Measurements from ENCODE around the gene FLRT3. TPM values are rescaled to one million over a fixed set of nuclear protein-coding genes. Genes with fewer than 3 reads are reported as not detected.

Gene FLRT3
- total and polyA plus RNA-seq, 9 of the 15 experiments (the other 6 are each of a cell fraction or from before 2014, with no cell fraction given): 0.04 TPM; not detected in 8

DNA sequence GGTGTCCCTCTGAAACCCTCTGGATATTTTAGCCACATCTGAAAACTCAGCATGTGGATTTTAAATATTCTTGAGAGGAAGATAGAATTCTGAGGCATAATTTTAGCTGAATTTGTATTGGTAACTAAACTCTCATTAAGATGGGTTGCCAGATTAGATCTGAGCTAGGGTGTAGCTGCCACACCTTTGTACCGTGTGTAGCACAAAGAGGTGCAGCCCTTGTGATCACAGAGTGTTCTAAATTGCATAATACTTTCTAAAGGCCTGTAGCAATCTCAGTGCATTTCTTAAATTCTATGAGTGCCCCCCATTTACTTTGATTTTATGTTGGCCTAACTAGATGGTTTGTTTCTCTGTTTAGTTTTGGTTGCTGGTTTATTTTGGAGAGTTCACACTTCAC is 53.0 kb downstream of the FLRT3 start:
- Histone ChIP-seq H3K79me2 (ENCODE audit: control insufficient read depth, insufficient read depth, low read length) (no peaks in the 10 kb centered on the region), H4K20me1 (replicated peaks; ENCODE audit: control insufficient read depth, insufficient read depth, low read length) (no peaks in the 10 kb centered on the region), H3K4me1 (replicated peaks in 1 of 2; ENCODE audit: control insufficient read depth in 2 of 2, insufficient read depth in 2 of 2, low read length in 2 of 2) (no peaks in the 10 kb centered on the region), H3K4me2 (ENCODE audit: insufficient read depth, low read length) (no peak overlapping the region), H3K27ac (ENCODE audit: extremely low read depth, low read depth, low read length) (no peak overlapping the region), H3K4me3 (no peak overlapping the region), H3K27me3 (ENCODE audit: control insufficient read depth in 2 of 2, insufficient read depth in 2 of 2, low read length in 2 of 2) (no peaks in the 10 kb centered on the region), H2AFZ (ENCODE audit: low read depth, low read length) (no peak overlapping the region), H3K9me3 (replicated peaks; ENCODE audit: control insufficient read depth, insufficient read depth, low read depth, low read length) (no peaks in the 10 kb centered on the region), H3K9me1 (ENCODE audit: control insufficient read depth, insufficient read depth, low read length) (no peaks in the 10 kb centered on the region), H3K9ac (ENCODE audit: insufficient read depth in 1 of 2, low read depth in 2 of 2, low read length in 2 of 2) (no peak overlapping the region), H3K36me3 (ENCODE audit: control insufficient read depth, insufficient read depth, low read length) (no peaks in the 10 kb centered on the region)
- ChIA-PET POLR2A (no interaction called here), CTCF (ENCODE audit: low intra/inter-chr PET ratio) (no interaction called here)
- no peak for TF ChIP-seq KLF1 (tag; IDR thresholded peaks at IDR 0.05)
- TF ChIP-seq SIN3A (IDR thresholded peaks at IDR 0.05; ENCODE audit: borderline replicate concordance in 2 of 2, control insufficient read depth in 1 of 2, low read depth in 2 of 2, low read length in 2 of 2): no peak
- no peak for TF ChIP-seq ZC3H4 (CRISPR knock-in tag; IDR thresholded peaks at IDR 0.05; ENCODE audit: borderline replicate concordance)
- no peak for TF ChIP-seq RUNX1 (IDR thresholded peaks at IDR 0.05; ENCODE audit: low read depth)
- TF ChIP-seq ZNF766 (CRISPR knock-in tag; conservative IDR thresholded peaks at IDR 0.05): no peak
- TF ChIP-seq, protein P1, sequence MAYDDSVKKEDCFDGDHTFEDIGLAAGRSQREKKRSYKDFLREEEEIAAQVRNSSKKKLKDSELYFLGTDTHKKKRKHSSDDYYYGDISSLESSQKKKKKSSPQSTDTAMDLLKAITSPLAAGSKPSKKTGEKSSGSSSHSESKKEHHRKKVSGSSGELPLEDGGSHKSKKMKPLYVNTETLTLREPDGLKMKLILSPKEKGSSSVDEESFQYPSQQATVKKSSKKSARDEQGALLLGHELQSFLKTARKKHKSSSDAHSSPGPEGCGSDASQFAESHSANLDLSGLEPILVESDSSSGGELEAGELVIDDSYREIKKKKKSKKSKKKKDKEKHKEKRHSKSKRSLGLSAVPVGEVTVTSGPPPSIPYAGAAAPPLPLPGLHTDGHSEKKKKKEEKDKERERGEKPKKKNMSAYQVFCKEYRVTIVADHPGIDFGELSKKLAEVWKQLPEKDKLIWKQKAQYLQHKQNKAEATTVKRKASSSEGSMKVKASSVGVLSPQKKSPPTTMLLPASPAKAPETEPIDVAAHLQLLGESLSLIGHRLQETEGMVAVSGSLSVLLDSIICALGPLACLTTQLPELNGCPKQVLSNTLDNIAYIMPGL (CRISPR knock-in tag; IDR thresholded peaks at IDR 0.05): no peak
- no peak for TF ChIP-seq ZNF165 (CRISPR knock-in tag; IDR thresholded peaks at IDR 0.05; ENCODE audit: borderline replicate concordance)
- TF ChIP-seq ZFP30 (CRISPR knock-in tag; IDR thresholded peaks at IDR 0.05; ENCODE audit: borderline replicate concordance): no peak
- TF ChIP-seq SIX5 (IDR thresholded peaks at IDR 0.05; ENCODE audit: borderline replicate concordance in 1 of 2, insufficient read depth in 1 of 2, low read depth in 1 of 2, low read length in 2 of 2): no peak
- TF ChIP-seq ZNF384 (IDR thresholded peaks at IDR 0.05; ENCODE audit: low read depth, low read length): no peak
- TF ChIP-seq ZHX1 (conservative IDR thresholded peaks at IDR 0.05; ENCODE audit: low read length): no peak
- no peak for TF ChIP-seq TSC22D4 (tag; IDR thresholded peaks at IDR 0.05)
- TF ChIP-seq ZNF561 (CRISPR knock-in tag; conservative IDR thresholded peaks at IDR 0.05): no peak
- TF ChIP-seq, protein P2, sequence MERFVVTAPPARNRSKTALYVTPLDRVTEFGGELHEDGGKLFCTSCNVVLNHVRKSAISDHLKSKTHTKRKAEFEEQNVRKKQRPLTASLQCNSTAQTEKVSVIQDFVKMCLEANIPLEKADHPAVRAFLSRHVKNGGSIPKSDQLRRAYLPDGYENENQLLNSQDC (CRISPR knock-in tag; IDR thresholded peaks at IDR 0.05): no peak
- no peak for TF ChIP-seq CC2D1A (IDR thresholded peaks at IDR 0.05)
- no peak for TF ChIP-seq ZBED1 (IDR thresholded peaks at IDR 0.05)
- TF ChIP-seq CHD2 (IDR thresholded peaks at IDR 0.05; ENCODE audit: low read depth, low read length): no peak
- no peak for TF ChIP-seq ELF4 (CRISPR knock-in tag; IDR thresholded peaks at IDR 0.05)
- 0% methylated on average over 1 of the region's 1 CpG for WGBS (ENCODE audit: insufficient coverage, low coverage, missing lambda C conversion rate)
- intact Hi-C loops (cut with micrococcal nuclease) (no loop called here), in situ Hi-C loops (cut with MboI) (no loop called here)
- ATAC-seq: no peak
- DNase-seq (ENCODE audit: extremely low read depth in 1 of 4, low spot score in 3 of 4): no peak
- BruUV-seq (replicated peaks): no TSS peak
- no peak for FAIRE-seq
